SK-N-SH (cell line): ENCODE data around the gene ENOX1. TPM values are rescaled to one million over a fixed set of nuclear protein-coding genes. Genes with fewer than 3 reads are reported as not detected.
A peak's percentile ranks its signal among the peaks of the same experiment; 100 is the strongest.

Experiments used
- CTCF ChIA-PET: fragments of 300-600, 350-600 bp; formaldehyde crosslinking; extraction: SDS; loops from one replicate; lab custom pipeline; 2021; lab: Yijun Ruan, JAX
- POLR2A ChIA-PET: fragments of 350-600 bp; sonication (Branson Sonifier 250); formaldehyde crosslinking; extraction: SDS; loops from one replicate; lab custom pipeline; 2020; ENCODE audit warnings: antibody characterized with exemption, inconsistent platforms; lab: Yijun Ruan, JAX
- DNase-seq: peaks from one replicate; pipeline ENCODE4 v3.0.0; 2012
- H2AFZ ChIP-seq: fragments of 200-600 bp; sonication (generic); 2 replicates; pipeline ENCODE4 v1.8.1; 2016; ENCODE audit warnings: antibody characterized with exemption, mild to moderate bottlenecking, low read depth
- H3F3A ChIP-seq: fragments of 200-600 bp; sonication (generic); replicated peaks from 2 replicates; pipeline ENCODE3; 2016; ENCODE audit warnings: antibody characterized with exemption, mild to moderate bottlenecking; ENCODE audit not compliant: insufficient read depth
- H3K27ac ChIP-seq, 2 experiments: fragments of 200-500 bp in 1 of 2; fragments of 200-600 bp in 1 of 2; sonication (Bioruptor generic) in 1 of 2; sonication (generic), shearing (Covaris generic) in 1 of 2; 2 replicates each; pipeline versions ENCODE4 v1.5.1 to v1.6.1; 2014 to 2016; ENCODE audit warnings: low read depth in 2 of 2, inconsistent platforms in 1 of 2, low read length in 1 of 2, mild to moderate bottlenecking in 1 of 2, mixed read lengths in 1 of 2
- H3K27me3 ChIP-seq: fragments of 200-600 bp; sonication (generic), shearing (Covaris generic); 2 replicates; pipeline ENCODE4 v1.6.1; 2016; ENCODE audit warnings: mixed run types; ENCODE audit not compliant: insufficient read depth
- H3K36me3 ChIP-seq, 2 experiments: fragments of 200-500 bp in 1 of 2; fragments of 200-600 bp in 1 of 2; sonication (Bioruptor generic) in 1 of 2; sonication (generic) in 1 of 2; replicated peaks in 1 of 2; 2 replicates each; pipeline versions ENCODE3 to v1.5.1; 2014 to 2016; ENCODE audit warnings: low read length in 1 of 2, mild to moderate bottlenecking in 1 of 2; ENCODE audit not compliant: insufficient read depth in 2 of 2, control insufficient read depth in 1 of 2
- H3K4me1 ChIP-seq, 2 experiments: fragments of 200-500 bp in 1 of 2; fragments of 200-600 bp in 1 of 2; sonication (Bioruptor generic) in 1 of 2; sonication (generic), shearing (Covaris generic) in 1 of 2; 2 replicates each; pipeline versions ENCODE4 v1.5.1 to v1.6.1; 2014 to 2016; ENCODE audit warnings: low read depth in 1 of 2, low read length in 1 of 2, mixed run types in 1 of 2; ENCODE audit not compliant: insufficient read depth in 2 of 2, control insufficient read depth in 1 of 2
- H3K4me2 ChIP-seq: fragments of 200-600 bp; sonication (generic), shearing (Covaris generic); 2 replicates; pipeline ENCODE4 v1.6.1; 2017; ENCODE audit warnings: mixed run types
- H3K4me3 ChIP-seq, 2 experiments: fragments of 200-500 bp in 1 of 2; fragments of 200-600 bp in 1 of 2; sonication (Bioruptor generic) in 1 of 2; sonication (generic), shearing (Covaris generic) in 1 of 2; 2 replicates each; pipeline versions ENCODE4 v1.5.1 to v1.8.1; 2014 to 2016; ENCODE audit warnings: low read depth in 2 of 2, inconsistent platforms in 1 of 2, low read length in 1 of 2, mild to moderate bottlenecking in 1 of 2, mixed read lengths in 1 of 2, moderate library complexity in 1 of 2
- H3K79me2 ChIP-seq: fragments of 200-600 bp; sonication (generic); 2 replicates; pipeline ENCODE4 v1.8.1; 2017; ENCODE audit warnings: mild to moderate bottlenecking; ENCODE audit not compliant: insufficient read depth
- H3K9ac ChIP-seq: fragments of 200-600 bp; sonication (generic); 2 replicates; pipeline ENCODE4 v1.6.1; 2017; ENCODE audit warnings: mixed run types
- H3K9me2 ChIP-seq: fragments of 200-600 bp; sonication (generic); 2 replicates; pipeline ENCODE4 v1.6.1; 2017; ENCODE audit warnings: mixed run types
- H3K9me3 ChIP-seq: fragments of 200-600 bp; sonication (generic); 2 replicates; pipeline ENCODE4 v1.6.1; 2017; ENCODE audit warnings: mixed run types, mild to moderate bottlenecking, moderate library complexity
- H4K20me1 ChIP-seq: fragments of 200-600 bp; sonication (generic); 2 replicates; pipeline ENCODE4 v1.6.1; 2017; ENCODE audit warnings: mild to moderate bottlenecking, mixed run types; ENCODE audit not compliant: insufficient read depth
- ELF1 ChIP-seq: IDR thresholded peaks from 2 replicates; pipeline ENCODE4 v1.4.0; 2012
- EP300 ChIP-seq, 2 experiments: IDR thresholded peaks; 2 replicates each; pipeline versions ENCODE4 v1.4.0 to v1.6.1; 2012; ENCODE audit warnings: borderline replicate concordance in 1 of 2, low read depth in 1 of 2, low read length in 1 of 2
- EZH2phosphoT487 ChIP-seq: fragments of 200-600 bp; sonication (generic); IDR thresholded peaks from 2 replicates; pipeline ENCODE4 v1.6.1; 2017; ENCODE audit warnings: low read depth, mixed run types, mild to moderate bottlenecking, antibody characterized with exemption, moderate library complexity, borderline replicate concordance
- FOSL2 ChIP-seq: IDR thresholded peaks from 2 replicates; pipeline ENCODE4 v1.4.0; 2012; ENCODE audit warnings: low read depth, mild to moderate bottlenecking, moderate library complexity, borderline replicate concordance
- FOXJ3 ChIP-seq: sonication (generic); formaldehyde crosslinking; IDR thresholded peaks from 2 replicates; pipeline ENCODE4 v1.5.1; 2020; ENCODE audit warnings: mild to moderate bottlenecking, missing genetic modification reagents
- FOXM1 ChIP-seq: IDR thresholded peaks from 2 replicates; pipeline ENCODE4 v1.4.0; 2012; ENCODE audit warnings: low read depth, mild to moderate bottlenecking
- GATA2 ChIP-seq: sonication (generic); formaldehyde crosslinking; IDR thresholded peaks from 2 replicates; pipeline ENCODE4 v1.5.0; 2020; ENCODE audit warnings: mild to moderate bottlenecking, missing genetic modification reagents
- JUND ChIP-seq: IDR thresholded peaks from 2 replicates; pipeline ENCODE4 v1.4.0; 2012
- MXI1 ChIP-seq: IDR thresholded peaks from 2 replicates; pipeline ENCODE4 v1.6.1; 2012; ENCODE audit warnings: mild to moderate bottlenecking, low read depth, low read length, improper control_type of control experiment
- RAD21 ChIP-seq: IDR thresholded peaks from 2 replicates; pipeline ENCODE4 v1.6.1; 2012; ENCODE audit warnings: mild to moderate bottlenecking, low read length
- SIN3A ChIP-seq: IDR thresholded peaks from 2 replicates; pipeline ENCODE4 v1.6.1; 2012; ENCODE audit warnings: low read depth, mild to moderate bottlenecking, low read length, moderate library complexity, borderline replicate concordance
- TCF12 ChIP-seq: IDR thresholded peaks from 2 replicates; pipeline ENCODE4 v1.4.0; 2012
- WGBS: methylation state at CpG from one replicate; pipeline ENCODE4 v1.1.6; 2017; ENCODE audit warnings: low lambda C conversion rate; 5-methylcytosine and 5-hydroxymethylcytosine counted together
- polyA plus RNA-seq, 3 experiments: library from polyadenylated mRNA; depleted of rRNA; stranded (reverse); fragments of >200 nt; gene quantifications; 2 replicates each; pipeline ENCODE4 v1.2.3, GENCODE V29; 2012
- TF ChIP-seq, protein P1 (sequence below): IDR thresholded peaks from 2 replicates; pipeline ENCODE4; 2012
- TF ChIP-seq, protein P2 (sequence below): IDR thresholded peaks from 2 replicates; pipeline ENCODE4 v1.4.0; 2012; ENCODE audit warnings: low read depth
- TF ChIP-seq, protein P3 (sequence below): fragments of 200-600 bp; sonication (generic); IDR thresholded peaks from 2 replicates; pipeline ENCODE4 v1.6.1; 2017; ENCODE audit warnings: antibody characterized with exemption, mild to moderate bottlenecking, moderate library complexity
- TF ChIP-seq, protein P4 (sequence below): fragments of 150-350 bp; IDR thresholded peaks from 2 replicates; pipeline ENCODE4 v1.6.1; 2017; ENCODE audit warnings: antibody characterized with exemption, low read length, low read depth, borderline replicate concordance

The ENOX1 gene
- polyA plus RNA-seq, 1 of the 3 experiments (the other 2 are of a cell fraction): 5.8 TPM

DNA sequence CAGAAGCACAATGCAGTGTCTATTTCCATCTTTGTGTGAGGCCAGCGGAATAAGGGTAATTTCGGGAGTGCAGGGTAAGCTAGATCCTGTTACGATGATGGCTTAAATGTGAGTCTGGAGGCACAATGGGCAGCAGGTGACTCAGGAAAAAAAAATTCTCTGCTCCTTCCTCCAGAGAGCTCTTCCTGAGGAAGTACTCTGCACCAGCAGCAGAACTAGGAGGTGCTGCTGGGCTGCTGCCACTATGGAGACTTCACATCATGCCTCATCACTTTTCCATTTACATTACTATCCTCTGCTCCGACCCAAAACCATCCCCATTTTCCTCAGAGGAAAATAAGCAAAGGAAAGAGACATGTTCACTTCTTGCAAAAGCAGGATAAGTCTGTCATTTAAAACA is 481.4 kb downstream of the ENOX1 start:
- no peak overlapping the region for H3K4me3 ChIP-seq
- no peaks in the 10 kb centered on the region for H4K20me1 ChIP-seq
- no peak for DNase-seq
- H3K27ac ChIP-seq: peak overlapping the region in 1 of 2 experiments; percentile 9; a peak in 1 of 4 replicates
- H3K9me2 ChIP-seq: no peaks in the 10 kb centered on the region
- H3K79me2 ChIP-seq: no peaks in the 10 kb centered on the region
- no peaks in the 10 kb centered on the region for H3K27me3 ChIP-seq
- CTCF ChIA-PET: interaction anchor here (0.9 to 6.9 kb wide), 7 partner anchors 9 to 499 kb away, joined by 3 to 50 read pairs (median 4); no protein-coding TSS in a partner anchor
- WGBS: 25% methylated on average over 4 of the region's 4 CpGs
- peaks cover 29 to 62% of the 10 kb centered on the region in 2 experiments for H3K4me1 ChIP-seq
- H3K36me3 ChIP-seq: no peaks in the 10 kb centered on the region
- H3F3A ChIP-seq: peaks cover 17% of the 10 kb centered on the region
- no peaks in the 10 kb centered on the region for H3K9me3 ChIP-seq
- H3K9ac ChIP-seq: no peak overlapping the region
- peak overlapping the region; percentile 73; the same call in 1 of the 2 replicates for H2AFZ ChIP-seq
- TF ChIP-seq JUND (peak; percentile 37), RAD21 (no peak), FOSL2 (peak; percentile 50; the same call in 1 of the 2 replicates), EP300 (IDR thresholded peaks at IDR 0.05; ENCODE audit: borderline replicate concordance in 1 of 2, low read depth in 1 of 2, low read length in 1 of 2) (peak in 1 of 2 experiments; percentile 23; a peak in 1 of 4 replicates), EZH2phosphoT487 (no peak), TCF12 (peak; percentile 28; the same call in 1 of the 2 replicates)
- TF ChIP-seq, protein P1, sequence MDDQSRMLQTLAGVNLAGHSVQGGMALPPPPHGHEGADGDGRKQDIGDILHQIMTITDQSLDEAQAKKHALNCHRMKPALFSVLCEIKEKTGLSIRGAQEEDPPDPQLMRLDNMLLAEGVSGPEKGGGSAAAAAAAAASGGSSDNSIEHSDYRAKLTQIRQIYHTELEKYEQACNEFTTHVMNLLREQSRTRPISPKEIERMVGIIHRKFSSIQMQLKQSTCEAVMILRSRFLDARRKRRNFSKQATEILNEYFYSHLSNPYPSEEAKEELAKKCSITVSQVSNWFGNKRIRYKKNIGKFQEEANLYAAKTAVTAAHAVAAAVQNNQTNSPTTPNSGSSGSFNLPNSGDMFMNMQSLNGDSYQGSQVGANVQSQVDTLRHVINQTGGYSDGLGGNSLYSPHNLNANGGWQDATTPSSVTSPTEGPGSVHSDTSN: peak; percentile 56
- TF ChIP-seq, all 33 proteins: peak for 5
- 0 out of 2 replicates have a peak overlapping the region, but pooled peaks have one; percentile 20 for H3K4me2 ChIP-seq
- POLR2A ChIA-PET: no interaction called here

DNA sequence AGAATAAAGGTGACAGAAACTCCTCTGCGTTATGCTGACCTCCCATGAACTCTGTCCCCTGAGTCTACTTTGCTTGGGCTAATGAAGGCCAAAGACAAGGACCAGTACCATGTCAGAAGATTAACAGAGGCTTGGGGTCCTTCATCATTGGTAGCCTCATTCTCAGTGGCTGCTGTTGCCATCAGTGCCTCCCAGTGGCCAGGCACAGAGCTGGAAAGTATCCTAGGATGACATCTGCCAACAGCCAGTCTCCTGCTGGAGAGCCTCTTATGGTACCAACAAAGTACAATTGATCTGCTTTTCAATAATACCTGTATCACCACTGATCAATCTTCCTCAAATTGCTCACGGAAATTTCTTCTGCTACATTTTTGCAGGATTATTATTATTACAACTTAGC is 481.8 kb downstream of the ENOX1 start:
- H3K27ac ChIP-seq: no peak overlapping the region
- H3F3A ChIP-seq: peaks cover 17% of the 10 kb centered on the region
- H3K4me3 ChIP-seq: no peak overlapping the region
- no peak for TF ChIP-seq SIN3A
- TF ChIP-seq, protein P2, sequence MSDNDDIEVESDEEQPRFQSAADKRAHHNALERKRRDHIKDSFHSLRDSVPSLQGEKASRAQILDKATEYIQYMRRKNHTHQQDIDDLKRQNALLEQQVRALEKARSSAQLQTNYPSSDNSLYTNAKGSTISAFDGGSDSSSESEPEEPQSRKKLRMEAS: no peak
- TF ChIP-seq RAD21: peak; percentile 15; the same call in 1 of the 2 replicates
- TF ChIP-seq ELF1: no peak
- TF ChIP-seq, protein P1: no peak
- TF ChIP-seq GATA2 (CRISPR knock-in tag): no peak
- TF ChIP-seq, protein P3, sequence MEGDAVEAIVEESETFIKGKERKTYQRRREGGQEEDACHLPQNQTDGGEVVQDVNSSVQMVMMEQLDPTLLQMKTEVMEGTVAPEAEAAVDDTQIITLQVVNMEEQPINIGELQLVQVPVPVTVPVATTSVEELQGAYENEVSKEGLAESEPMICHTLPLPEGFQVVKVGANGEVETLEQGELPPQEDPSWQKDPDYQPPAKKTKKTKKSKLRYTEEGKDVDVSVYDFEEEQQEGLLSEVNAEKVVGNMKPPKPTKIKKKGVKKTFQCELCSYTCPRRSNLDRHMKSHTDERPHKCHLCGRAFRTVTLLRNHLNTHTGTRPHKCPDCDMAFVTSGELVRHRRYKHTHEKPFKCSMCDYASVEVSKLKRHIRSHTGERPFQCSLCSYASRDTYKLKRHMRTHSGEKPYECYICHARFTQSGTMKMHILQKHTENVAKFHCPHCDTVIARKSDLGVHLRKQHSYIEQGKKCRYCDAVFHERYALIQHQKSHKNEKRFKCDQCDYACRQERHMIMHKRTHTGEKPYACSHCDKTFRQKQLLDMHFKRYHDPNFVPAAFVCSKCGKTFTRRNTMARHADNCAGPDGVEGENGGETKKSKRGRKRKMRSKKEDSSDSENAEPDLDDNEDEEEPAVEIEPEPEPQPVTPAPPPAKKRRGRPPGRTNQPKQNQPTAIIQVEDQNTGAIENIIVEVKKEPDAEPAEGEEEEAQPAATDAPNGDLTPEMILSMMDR: peak; percentile 33; the same call in 1 of the 2 replicates
- TF ChIP-seq MXI1: no peak
- TF ChIP-seq FOXM1: no peak
- no peak for TF ChIP-seq FOXJ3 (CRISPR knock-in tag)
- TF ChIP-seq, protein P4, sequence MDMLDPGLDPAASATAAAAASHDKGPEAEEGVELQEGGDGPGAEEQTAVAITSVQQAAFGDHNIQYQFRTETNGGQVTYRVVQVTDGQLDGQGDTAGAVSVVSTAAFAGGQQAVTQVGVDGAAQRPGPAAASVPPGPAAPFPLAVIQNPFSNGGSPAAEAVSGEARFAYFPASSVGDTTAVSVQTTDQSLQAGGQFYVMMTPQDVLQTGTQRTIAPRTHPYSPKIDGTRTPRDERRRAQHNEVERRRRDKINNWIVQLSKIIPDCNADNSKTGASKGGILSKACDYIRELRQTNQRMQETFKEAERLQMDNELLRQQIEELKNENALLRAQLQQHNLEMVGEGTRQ: no peak
- TF ChIP-seq, all 33 proteins: peak for 2
- WGBS: 47% methylated on average over 2 of the region's 2 CpGs
- Histone ChIP-seq H3K9me2 (no peaks in the 10 kb centered on the region), H4K20me1 (no peaks in the 10 kb centered on the region), H3K4me2 (no peak overlapping the region), H3K9ac (no peak overlapping the region), H3K79me2 (no peaks in the 10 kb centered on the region), H3K9me3 (no peaks in the 10 kb centered on the region), H3K4me1 (peaks cover 29 to 67% of the 10 kb centered on the region in 2 experiments), H3K27me3 (no peaks in the 10 kb centered on the region), H3K36me3 (no peaks in the 10 kb centered on the region), H2AFZ (no peak overlapping the region)
- ChIA-PET CTCF (interaction anchor here (1.0 to 6.9 kb wide), 5 partner anchors 9 to 499 kb away, joined by 3 to 50 read pairs (median 4); no protein-coding TSS in a partner anchor), POLR2A (no interaction called here)
- peak; percentile 18 for DNase-seq
